ENCODE data around the gene ATF6.

- no peak for TF ChIP-seq YY1 (IDR thresholded peaks at IDR 0.05; ENCODE audit: insufficient read depth, insufficient read length)
- no peak for TF ChIP-seq ZNF274 (IDR thresholded peaks at IDR 0.05; ENCODE audit: low read depth, low read length)
- TF ChIP-seq SUZ12 (IDR thresholded peaks at IDR 0.05; ENCODE audit: extremely low read depth, insufficient read depth, insufficient read length) = no peak
Observed at GRCh38 chr1:161866241-161866640, 100.1 kb downstream of the ATF6 start.
